T-helper 17 cell (primary cell): Measurements from ENCODE around the gene EIF4E3. TPM values are rescaled to one million over a fixed set of nuclear protein-coding genes. Genes with fewer than 3 reads are reported as not detected.

Source experiments
- ATAC-seq: fragments of 150-1000 bp; cut with Tn5 transposase; 2 replicates; pipeline ENCODE4 v1.10.0; 2021; ENCODE audit warnings: mild to moderate bottlenecking, moderate library complexity
- DNase-seq, 3 donors: peaks; one replicate each; pipeline versions ENCODE4 v3.0.0 to v3.0.0-alpha.2; 2020 to 2021
- H3K9me3 ChIP-seq: one replicate; pipeline ENCODE4 v1.7.0; 2013; ENCODE audit warnings: low read length, mild to moderate bottlenecking; ENCODE audit not compliant: control insufficient read depth, poor library complexity, severe bottlenecking
- H3K27ac Mint-ChIP-seq: one replicate; pipeline ENCODE4 v1.8.0; 2022; ENCODE audit warnings: mild to moderate bottlenecking, moderate library complexity, mixed read lengths
- H3K27me3 Mint-ChIP-seq: one replicate; pipeline ENCODE4 v1.8.0; 2022; ENCODE audit warnings: mixed read lengths
- H3K36me3 Mint-ChIP-seq: one replicate; pipeline ENCODE4 v1.8.0; 2022; ENCODE audit warnings: low read depth, mixed read lengths
- H3K4me1 Mint-ChIP-seq: one replicate; pipeline ENCODE4 v1.8.0; 2022; ENCODE audit warnings: mild to moderate bottlenecking, mixed read lengths
- H3K4me3 Mint-ChIP-seq: one replicate; pipeline ENCODE4 v1.8.0; 2022; ENCODE audit warnings: mild to moderate bottlenecking, moderate library complexity, mixed read lengths
- total RNA-seq, 4 donors: library from RNA in 2 of 4; stranded (reverse) in 2 of 4; gene quantifications; one replicate each; pipeline ENCODE4 v1.2.3 and lab custom pipeline; 2022 to 2026

EIF4E3 gene
- total RNA-seq, 2 donors from 2014 or later, result 41.4 to 63.7 TPM

DNA sequence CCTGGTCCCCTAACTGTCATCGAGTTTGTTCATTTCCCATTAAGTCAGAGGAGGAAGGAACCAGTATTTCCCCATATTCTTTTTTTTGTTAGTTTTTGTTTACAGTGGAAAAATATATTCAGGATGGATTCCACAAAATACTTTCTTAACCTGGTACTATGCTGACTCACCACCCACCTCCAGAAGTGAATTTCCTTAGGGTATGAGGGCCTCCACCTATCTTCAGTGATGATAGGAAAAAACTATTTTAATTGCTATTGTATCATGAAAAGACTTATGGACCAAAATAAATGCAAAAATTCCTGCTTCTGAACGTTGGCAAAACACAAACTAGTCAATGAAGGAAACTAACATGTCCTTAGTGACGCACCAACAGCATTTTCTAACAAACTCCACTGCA is 77.5 kb downstream of the EIF4E3 start:
- Mint-ChIP-seq H3K36me3 (peaks cover 10% of the 10 kb centered on the region), H3K27ac (no peak overlapping the region)
- no peak for ATAC-seq

DNA sequence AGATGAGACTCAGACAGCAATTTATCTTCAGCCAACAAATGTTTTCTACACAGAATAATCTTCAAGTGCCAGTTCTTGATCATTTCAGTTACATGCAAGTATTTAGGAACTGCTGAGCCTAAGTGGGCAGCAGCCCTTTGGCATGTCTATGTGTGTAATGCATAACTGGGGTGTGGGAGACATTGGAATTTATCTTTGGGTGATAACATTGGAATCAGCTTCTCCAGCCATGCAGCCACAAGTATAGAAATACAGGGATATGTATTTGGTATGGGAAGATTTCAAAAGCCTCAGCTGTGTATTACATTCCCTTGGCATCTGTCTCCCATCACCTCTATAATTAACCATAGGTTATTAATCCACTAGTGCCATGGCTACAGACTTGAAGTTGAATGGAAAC is 78.2 kb downstream of the EIF4E3 start:
- Mint-ChIP-seq H3K4me1 (peaks cover 5% of the 10 kb centered on the region), H3K27ac (no peak overlapping the region), H3K36me3 (peaks cover 10% of the 10 kb centered on the region), H3K4me3 (no peak overlapping the region), H3K27me3 (no peaks in the 10 kb centered on the region)
- no peak for ATAC-seq
- DNase-seq, result no peak
- H3K9me3 ChIP-seq, result no peaks in the 10 kb centered on the region

More for the DNA sequence above, 77.5 kb downstream of the EIF4E3 start:
- H3K27me3 Mint-ChIP-seq, result no peaks in the 10 kb centered on the region
- no peak overlapping the region for H3K4me3 Mint-ChIP-seq
- DNase-seq, result no peak
- no peaks in the 10 kb centered on the region for H3K9me3 ChIP-seq
- peaks cover 5% of the 10 kb centered on the region for H3K4me1 Mint-ChIP-seq

GRCh38 chr3:71645140-71645539 is 80.1 kb downstream of the EIF4E3 start:
- DNase-seq, result no peak

DNA sequence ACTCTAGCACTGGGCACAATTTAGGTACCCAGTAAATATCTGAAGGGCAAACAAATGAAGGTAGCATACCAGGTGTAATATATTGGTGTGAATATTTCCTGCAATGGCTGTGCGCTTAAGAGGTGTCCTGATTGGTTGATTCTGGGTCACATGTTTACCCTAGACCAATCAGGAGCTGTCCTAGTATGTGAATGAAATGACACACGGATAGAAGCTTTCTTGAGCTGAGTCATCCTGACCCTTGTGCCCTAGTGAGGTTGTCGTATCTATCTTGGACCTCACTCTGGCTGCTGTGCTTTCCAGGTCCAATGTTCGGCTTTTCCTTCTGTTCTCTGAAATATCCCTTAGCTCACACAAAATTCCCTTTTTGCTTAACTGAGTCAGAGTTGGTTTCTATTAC is 83.5 kb downstream of the EIF4E3 start:
- DNase-seq (no peak), ATAC-seq (no peak)
- H3K27ac Mint-ChIP-seq, result no peak overlapping the region
- no peaks in the 10 kb centered on the region for H3K9me3 ChIP-seq
- peaks cover 9% of the 10 kb centered on the region for H3K36me3 Mint-ChIP-seq
- no peaks in the 10 kb centered on the region for H3K27me3 Mint-ChIP-seq
- H3K4me3 Mint-ChIP-seq, result no peak overlapping the region
- H3K4me1 Mint-ChIP-seq, result peaks cover 2% of the 10 kb centered on the region

More at GRCh38 chr3:71645140-71645539, 80.1 kb downstream of the EIF4E3 start:
- H3K4me3 Mint-ChIP-seq, result no peak overlapping the region
- peaks cover 2% of the 10 kb centered on the region for H3K4me1 Mint-ChIP-seq
- H3K36me3 Mint-ChIP-seq, result peaks cover 9% of the 10 kb centered on the region
- no peaks in the 10 kb centered on the region for H3K27me3 Mint-ChIP-seq
- no peaks in the 10 kb centered on the region for H3K9me3 ChIP-seq
- H3K27ac Mint-ChIP-seq, result no peak overlapping the region
- ATAC-seq, result no peak

DNA sequence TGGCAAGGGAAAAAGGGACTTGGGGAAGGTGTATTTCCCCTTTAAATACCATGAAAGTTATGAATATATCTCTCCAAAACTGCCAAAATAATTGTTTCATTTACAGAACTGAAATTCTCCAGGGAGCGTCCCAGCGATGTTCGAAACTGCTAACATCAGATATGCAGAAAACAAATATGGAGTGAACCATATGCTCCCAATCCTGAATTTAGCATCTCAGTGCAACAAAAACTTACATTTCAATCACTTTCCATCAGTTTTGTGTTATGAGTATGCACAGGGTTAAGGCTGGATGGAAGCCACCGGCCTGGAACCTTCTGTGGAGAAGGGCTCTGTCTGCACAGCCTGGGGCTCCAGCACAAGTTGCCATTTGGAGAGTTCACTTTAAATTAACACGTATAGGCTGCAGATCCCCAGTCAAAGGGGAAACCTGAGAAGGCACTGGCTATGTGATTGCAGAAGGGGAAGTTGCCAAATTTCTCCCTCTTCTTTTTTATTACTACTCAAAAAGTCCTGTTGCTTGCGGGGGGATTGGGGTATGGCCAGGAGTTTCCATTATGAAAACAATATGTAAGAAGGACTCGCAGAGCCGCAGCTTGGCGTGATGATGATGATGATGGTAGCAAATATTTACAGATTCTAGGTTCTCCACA is 84.7 kb downstream of the EIF4E3 start:
- Mint-ChIP-seq H3K4me3 (no peak overlapping the region), H3K36me3 (peaks cover 11% of the 10 kb centered on the region), H3K27me3 (no peaks in the 10 kb centered on the region), H3K27ac (no peak overlapping the region), H3K4me1 (peaks cover 4% of the 10 kb centered on the region)
- DNase-seq, result no peak
- no peaks in the 10 kb centered on the region for H3K9me3 ChIP-seq
- no peak for ATAC-seq

GRCh38 chr3:71636482-71636881 is 88.7 kb downstream of the EIF4E3 start:
- no peak overlapping the region for H3K4me3 Mint-ChIP-seq
- ATAC-seq, result no peak
- H3K27ac Mint-ChIP-seq, result no peak overlapping the region

GRCh38 chr3:71636001-71636400 is 89.2 kb downstream of the EIF4E3 start:
- DNase-seq, result no peak
- Mint-ChIP-seq H3K27ac (no peak overlapping the region), H3K4me1 (peaks cover 2% of the 10 kb centered on the region), H3K4me3 (no peak overlapping the region), H3K27me3 (no peaks in the 10 kb centered on the region), H3K36me3 (peaks cover 2% of the 10 kb centered on the region)
- ATAC-seq, result no peak
- no peaks in the 10 kb centered on the region for H3K9me3 ChIP-seq

More at GRCh38 chr3:71636482-71636881, 88.7 kb downstream of the EIF4E3 start:
- DNase-seq, result no peak
- Mint-ChIP-seq H3K27me3 (no peaks in the 10 kb centered on the region), H3K36me3 (peaks cover 2% of the 10 kb centered on the region), H3K4me1 (peaks cover 2% of the 10 kb centered on the region)
- H3K9me3 ChIP-seq, result no peaks in the 10 kb centered on the region

DNA sequence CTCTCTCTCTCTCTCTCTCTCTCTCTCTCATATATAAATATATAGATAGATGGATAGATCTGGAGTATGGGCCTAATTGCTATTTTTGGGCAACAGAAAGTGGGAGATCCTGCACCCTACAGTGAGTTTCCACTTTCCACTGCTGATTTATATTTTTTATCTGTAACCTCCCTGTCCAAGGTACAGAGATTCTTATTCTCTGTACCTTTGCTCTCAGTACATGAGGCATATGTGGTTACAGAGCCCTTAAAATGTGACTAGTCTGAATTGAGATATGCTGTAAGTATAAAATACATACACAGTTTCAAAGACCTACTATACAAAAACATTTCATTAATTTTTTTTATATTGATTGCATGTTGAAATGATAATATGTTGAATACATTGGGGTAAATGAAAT is 90.5 kb downstream of the EIF4E3 start:
- Mint-ChIP-seq H3K27ac (no peak overlapping the region), H3K4me3 (no peak overlapping the region), H3K27me3 (no peaks in the 10 kb centered on the region), H3K4me1 (peaks cover 2% of the 10 kb centered on the region), H3K36me3 (peaks cover 2% of the 10 kb centered on the region)
- no peak for DNase-seq
- H3K9me3 ChIP-seq, result no peaks in the 10 kb centered on the region
- ATAC-seq, result no peak

DNA sequence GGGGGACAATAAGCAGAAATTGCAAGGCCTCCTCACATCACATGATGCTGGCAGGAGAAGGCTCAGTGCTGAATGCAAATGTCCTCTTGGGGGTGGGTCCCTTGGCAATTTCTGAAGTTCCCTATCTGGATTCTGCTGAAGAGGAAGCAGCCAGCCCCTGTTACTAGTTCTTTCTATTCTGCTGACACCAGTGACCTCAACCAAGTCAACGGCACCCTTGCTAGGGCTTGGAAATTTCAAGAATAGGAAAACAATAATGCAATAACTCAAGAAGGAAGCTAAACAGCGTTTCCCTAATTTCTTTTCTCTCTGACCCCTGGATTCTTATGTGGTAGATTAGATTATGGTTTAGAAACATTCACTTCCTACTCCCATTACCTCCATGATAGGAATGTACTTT is 95.5 kb downstream of the EIF4E3 start:
- DNase-seq, result no peak
- H3K4me1 Mint-ChIP-seq, result no peaks in the 10 kb centered on the region
- ATAC-seq, result no peak
- H3K36me3 Mint-ChIP-seq, result no peaks in the 10 kb centered on the region
- H3K4me3 Mint-ChIP-seq, result no peak overlapping the region
- no peak overlapping the region for H3K27ac Mint-ChIP-seq
- no peaks in the 10 kb centered on the region for H3K9me3 ChIP-seq
- H3K27me3 Mint-ChIP-seq, result no peaks in the 10 kb centered on the region

- DNase-seq, result no peak
- Mint-ChIP-seq H3K27ac (no peak overlapping the region), H3K4me3 (no peak overlapping the region), H3K27me3 (no peaks in the 10 kb centered on the region), H3K4me1 (no peaks in the 10 kb centered on the region), H3K36me3 (no peaks in the 10 kb centered on the region)
- no peak for ATAC-seq
- no peaks in the 10 kb centered on the region for H3K9me3 ChIP-seq
Observed at GRCh38 chr3:71629289-71629688, 95.9 kb downstream of the EIF4E3 start.

GRCh38 chr3:71628522-71628921 is 96.7 kb downstream of the EIF4E3 start:
- ATAC-seq (no peak), DNase-seq (no peak)
- Mint-ChIP-seq H3K27ac (no peak overlapping the region), H3K4me3 (no peak overlapping the region), H3K4me1 (no peaks in the 10 kb centered on the region), H3K27me3 (no peaks in the 10 kb centered on the region), H3K36me3 (no peaks in the 10 kb centered on the region)
- H3K9me3 ChIP-seq, result no peaks in the 10 kb centered on the region

GRCh38 chr3:71625676-71626075 is 99.5 kb downstream of the EIF4E3 start:
- Mint-ChIP-seq H3K4me1 (no peaks in the 10 kb centered on the region), H3K4me3 (no peak overlapping the region)
- H3K9me3 ChIP-seq, result no peaks in the 10 kb centered on the region

More at GRCh38 chr3:71625676-71626075, 99.5 kb downstream of the EIF4E3 start:
- ATAC-seq (no peak), DNase-seq (no peak)
- Mint-ChIP-seq H3K27me3 (no peaks in the 10 kb centered on the region), H3K36me3 (peaks cover 3% of the 10 kb centered on the region), H3K27ac (no peak overlapping the region)
